Tibial nerve (tissue), 4 donors: ENCODE measurements around the gene CCL24. TPM values are rescaled to one million over a fixed set of nuclear protein-coding genes. Genes with fewer than 3 reads are reported as not detected.
"Not testable (repeated sequence)": the region's sequence is repeated elsewhere in the genome, so short reads cannot be mapped to it uniquely, and the experiment has no call there.

Source experiments
- DNase-seq, 2 donors: peaks; one replicate each; pipeline ENCODE4 v3.0.0-alpha.2; 2019; ENCODE audit warnings: low spot score in 2 of 2
- H3K27ac ChIP-seq, 4 donors: fragments of 200-600 bp; sonication (generic) in 3 of 4; one replicate each; pipeline ENCODE4 v1.5.1; 2017 to 2019; ENCODE audit warnings: mild to moderate bottlenecking in 1 of 4
- H3K27me3 ChIP-seq, 2 donors: fragments of 200-600 bp; sonication (generic) in 1 of 2; one replicate each; pipeline versions ENCODE4 v1.5.1 to v1.6.0; 2017 to 2019
- H3K36me3 ChIP-seq, 3 donors: fragments of 200-600 bp; sonication (generic); one replicate each; pipeline ENCODE4 v1.5.1; 2018 to 2019
- H3K4me1 ChIP-seq, 4 donors: fragments of 200-600 bp; sonication (generic) in 3 of 4; one replicate each; pipeline ENCODE4 v1.5.1; 2017 to 2019
- H3K4me3 ChIP-seq, 4 donors: fragments of 200-600 bp; sonication (generic) in 3 of 4; one replicate each; pipeline ENCODE4 v1.5.1; 2017 to 2019; ENCODE audit warnings: mild to moderate bottlenecking in 1 of 4, moderate library complexity in 1 of 4
- H3K9me3 ChIP-seq, 4 donors: fragments of 200-600 bp; sonication (generic) in 3 of 4; one replicate each; pipeline ENCODE4 v1.5.1; 2017 to 2019
- EP300 ChIP-seq, 2 donors: sonication (generic); formaldehyde crosslinking; IDR thresholded peaks; one replicate each; pipeline ENCODE4 v1.6.1; 2017; ENCODE audit warnings: antibody characterized with exemption in 2 of 2, mild to moderate bottlenecking in 1 of 2
- POLR2A ChIP-seq, 2 donors: fragments of 450-650 bp; IDR thresholded peaks; one replicate each; pipeline ENCODE4 v1.6.1; 2017; ENCODE audit warnings: antibody characterized with exemption in 2 of 2, mild to moderate bottlenecking in 2 of 2, moderate library complexity in 2 of 2
- WGBS, 2 donors: methylation state at CpG; one replicate each; pipeline ENCODE4 v1.1.5; 2018; 5-methylcytosine and 5-hydroxymethylcytosine counted together
- total RNA-seq, 4 donors: library from RNA; depleted of rRNA; stranded (reverse); fragments of >200 nt; gene quantifications; one replicate each; pipeline ENCODE4 v1.1.0, GENCODE V29; 2016
- TF ChIP-seq, protein P1 (sequence below), 5 experiments: fragments of 200-600 bp in 3 of 5; fragments of 450-650 bp in 2 of 5; sonication (generic) in 3 of 5; IDR thresholded peaks; one replicate each; pipeline ENCODE4 v1.5.1; 2016 to 2019; ENCODE audit warnings: antibody characterized with exemption in 5 of 5, mild to moderate bottlenecking in 3 of 5, moderate library complexity in 2 of 5

Gene CCL24
- total RNA-seq, 4 donors from 2014 or later, result not detected

DNA sequence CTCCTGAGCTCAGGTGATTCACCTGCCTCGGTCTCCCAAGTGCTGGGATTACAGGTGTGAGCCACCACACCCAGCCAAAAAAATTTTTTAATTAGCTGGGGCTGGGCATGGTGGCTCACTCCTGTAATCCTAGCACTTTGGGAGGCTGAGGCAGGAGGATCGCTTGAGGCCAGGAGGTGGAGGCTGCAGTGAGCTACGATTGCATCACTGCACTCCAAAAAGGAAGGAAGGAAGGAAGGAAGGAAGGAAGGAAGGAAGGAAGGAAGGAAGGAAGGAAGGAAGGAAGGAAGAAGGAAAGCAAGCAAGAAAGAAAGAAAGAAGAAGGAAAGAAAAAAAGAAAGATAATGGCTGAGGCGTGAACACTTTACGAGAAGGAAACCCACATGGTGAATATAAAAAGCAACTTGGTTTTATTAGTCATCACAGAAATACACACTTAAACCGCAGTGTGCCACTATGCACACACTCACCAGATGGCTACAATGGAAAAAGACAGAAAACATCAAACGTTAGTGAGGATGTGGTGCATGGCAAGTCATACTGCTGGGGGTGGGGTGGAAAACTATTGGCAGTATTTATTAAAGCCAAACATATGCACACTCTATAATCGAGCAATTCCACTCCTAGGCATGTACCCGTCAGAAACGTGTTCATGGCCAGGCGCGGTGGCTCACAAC is 37.2 kb downstream of the CCL24 start:
- Histone ChIP-seq H3K4me3 (no peak overlapping the region), H3K27me3 (no peaks in the 10 kb centered on the region), H3K9me3 (no peaks in the 10 kb centered on the region), H3K36me3 (no peaks in the 10 kb centered on the region), H3K27ac (no peak overlapping the region), H3K4me1 (peaks cover 0 to 19% (median 0%) of the 10 kb centered on the region in 4 donors)
- 67 to 75% methylated on average over 12 of the region's 12 CpGs for WGBS, 2 donors
- DNase-seq, result no peak
- TF ChIP-seq EP300 (IDR thresholded peaks at IDR 0.05), result no peak
- no peak for TF ChIP-seq POLR2A (IDR thresholded peaks at IDR 0.05)
- TF ChIP-seq, protein P1, sequence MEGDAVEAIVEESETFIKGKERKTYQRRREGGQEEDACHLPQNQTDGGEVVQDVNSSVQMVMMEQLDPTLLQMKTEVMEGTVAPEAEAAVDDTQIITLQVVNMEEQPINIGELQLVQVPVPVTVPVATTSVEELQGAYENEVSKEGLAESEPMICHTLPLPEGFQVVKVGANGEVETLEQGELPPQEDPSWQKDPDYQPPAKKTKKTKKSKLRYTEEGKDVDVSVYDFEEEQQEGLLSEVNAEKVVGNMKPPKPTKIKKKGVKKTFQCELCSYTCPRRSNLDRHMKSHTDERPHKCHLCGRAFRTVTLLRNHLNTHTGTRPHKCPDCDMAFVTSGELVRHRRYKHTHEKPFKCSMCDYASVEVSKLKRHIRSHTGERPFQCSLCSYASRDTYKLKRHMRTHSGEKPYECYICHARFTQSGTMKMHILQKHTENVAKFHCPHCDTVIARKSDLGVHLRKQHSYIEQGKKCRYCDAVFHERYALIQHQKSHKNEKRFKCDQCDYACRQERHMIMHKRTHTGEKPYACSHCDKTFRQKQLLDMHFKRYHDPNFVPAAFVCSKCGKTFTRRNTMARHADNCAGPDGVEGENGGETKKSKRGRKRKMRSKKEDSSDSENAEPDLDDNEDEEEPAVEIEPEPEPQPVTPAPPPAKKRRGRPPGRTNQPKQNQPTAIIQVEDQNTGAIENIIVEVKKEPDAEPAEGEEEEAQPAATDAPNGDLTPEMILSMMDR (IDR thresholded peaks at IDR 0.05), result no peak

GRCh38 chr7:75773958-75774357 is 39.6 kb downstream of the CCL24 start:
- WGBS, 2 donors, result 87 to 88% methylated on average over 6 of the region's 6 CpGs
- H3K4me1 ChIP-seq, result peaks cover 0 to 22% (median 0%) of the 10 kb centered on the region in 4 donors
- not testable (repeated sequence) for H3K36me3 ChIP-seq

GRCh38 chr7:75772081-75773077 is 41.2 kb downstream of the CCL24 start, which contains the start of gene CCL26:
TSS of gene CCL26 (minus strand) at chr7:75772211. CDS start at chr7:75772176, 35 bp downstream.
- Histone ChIP-seq H3K4me3 (no peak within 1 kb of the TSS), H3K27ac (peak within 1 kb of the TSS in 3 of 4 donors; percentile 10 to 80 (median 74)), H3K27me3 (no peaks in the 10 kb centered on the region), H3K9me3 (no peaks in the 10 kb centered on the region), H3K4me1 (peaks cover 0 to 22% (median 0%) of the 10 kb centered on the region in 4 donors), H3K36me3 (no peaks in the 10 kb centered on the region)
- WGBS, 2 donors, result 44 to 46% methylated on average over 9 of the region's 9 CpGs
- peak; percentile 57 to 77 for DNase-seq
- TF ChIP-seq EP300 (IDR thresholded peaks at IDR 0.05) (peak in 1 of 2 donors; percentile 33), POLR2A (IDR thresholded peaks at IDR 0.05) (no peak)

More at GRCh38 chr7:75773958-75774357, 39.6 kb downstream of the CCL24 start:
- not testable (repeated sequence) for H3K9me3 ChIP-seq, H3K27ac ChIP-seq, DNase-seq, H3K4me3 ChIP-seq, H3K27me3 ChIP-seq

GRCh38 chr7:75771224-75771623 is 42.4 kb downstream of the CCL24 start:
- WGBS, 2 donors, result 92 to 95% methylated on average over 1 of the region's 1 CpG
- no peak for DNase-seq
- H3K27ac ChIP-seq, result peak overlapping the region in 2 of 4 donors; percentile 74 to 80
- H3K36me3 ChIP-seq, result no peaks in the 10 kb centered on the region
- TF ChIP-seq, protein P1 (IDR thresholded peaks at IDR 0.05), result no peak
- TF ChIP-seq POLR2A (IDR thresholded peaks at IDR 0.05) (no peak), EP300 (IDR thresholded peaks at IDR 0.05) (no peak)
- no peak overlapping the region for H3K4me3 ChIP-seq
- H3K27me3 ChIP-seq, result no peaks in the 10 kb centered on the region
- H3K9me3 ChIP-seq, result no peaks in the 10 kb centered on the region
- peaks cover 0 to 22% (median 0%) of the 10 kb centered on the region in 4 donors for H3K4me1 ChIP-seq

DNA sequence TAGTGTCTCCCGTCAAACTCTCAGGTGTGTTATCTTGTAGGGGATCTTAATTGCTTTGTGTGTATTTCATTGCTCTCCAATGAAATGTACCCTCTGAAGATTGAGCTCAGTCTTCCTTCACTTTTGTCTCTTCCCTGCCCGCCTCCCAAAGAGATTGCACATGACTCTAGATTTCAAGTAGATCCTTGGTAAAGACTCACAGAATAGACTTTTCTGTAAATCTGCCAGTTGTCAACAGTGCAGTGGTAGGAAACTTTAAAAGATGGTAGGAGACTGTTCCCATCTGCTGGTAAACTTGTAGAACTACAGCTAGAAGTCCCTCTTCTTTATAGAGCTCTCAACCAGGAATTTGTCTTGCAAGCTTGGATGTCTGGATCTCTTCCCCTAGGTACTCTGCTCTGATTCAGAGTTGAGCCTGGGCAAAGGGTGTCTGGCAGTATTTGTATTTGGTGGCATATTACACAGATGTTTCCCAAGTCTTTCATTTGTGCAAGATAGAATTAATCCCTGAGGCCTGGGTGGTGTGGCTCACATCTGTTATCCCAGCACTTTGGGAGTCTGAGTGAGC is 51.2 kb downstream of the CCL24 start:
- DNase-seq, result no peak
- Histone ChIP-seq H3K4me1 (peaks cover 0 to 6% (median 0%) of the 10 kb centered on the region in 4 donors), H3K4me3 (no peak overlapping the region), H3K36me3 (no peaks in the 10 kb centered on the region), H3K9me3 (no peaks in the 10 kb centered on the region), H3K27me3 (no peaks in the 10 kb centered on the region), H3K27ac (no peak overlapping the region)
- TF ChIP-seq POLR2A (IDR thresholded peaks at IDR 0.05), result no peak
- TF ChIP-seq, protein P1 (IDR thresholded peaks at IDR 0.05), result peak; percentile 63 to 83 (median 78)
- TF ChIP-seq EP300 (IDR thresholded peaks at IDR 0.05), result peak in 1 of 2 donors; percentile 37
- 20 to 26% methylated on average over 2 of the region's 2 CpGs for WGBS, 2 donors

DNA sequence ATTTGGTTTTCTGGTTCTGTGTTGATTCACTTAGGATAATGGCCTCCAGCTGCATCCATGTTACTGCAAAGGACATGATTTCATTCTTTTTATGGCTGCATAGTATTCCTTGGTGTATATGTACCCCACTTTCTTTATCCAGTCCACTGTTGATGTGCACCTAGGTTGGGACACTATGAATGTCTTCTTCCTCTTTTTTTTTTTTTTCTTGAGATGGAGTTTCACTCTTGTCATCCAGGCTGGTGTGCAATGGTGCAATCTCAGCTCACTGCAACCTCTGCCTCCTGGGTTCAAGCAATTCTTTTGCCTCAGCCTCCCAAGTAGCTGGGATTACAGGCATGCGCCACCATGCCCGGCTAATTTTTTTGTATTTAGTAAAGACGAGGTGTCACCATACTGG is 51.8 kb downstream of the CCL24 start:
- H3K36me3 ChIP-seq, H3K4me1 ChIP-seq, H3K9me3 ChIP-seq, H3K27me3 ChIP-seq, H3K4me3 ChIP-seq, DNase-seq, H3K27ac ChIP-seq: not testable (repeated sequence)
- WGBS, 2 donors, result 88 to 97% methylated on average over 3 of the region's 3 CpGs
